ENCODE results near the gene ADA.

ADA gene

GRCh38 chr20:44573501-44573869, 78.0 kb downstream of the ADA start:
- no peak for DNase-seq

GRCh38 chr20:44572551-44573500, 78.7 kb downstream of the ADA start:
- DNase-seq: no peak

- no peak for DNase-seq
Measured at GRCh38 chr20:44571362-44571988, 80.0 kb downstream of the ADA start.

- DNase-seq: no peak
Measured at GRCh38 chr20:44570367-44570766, 81.1 kb downstream of the ADA start.

Measured in CD4-positive, alpha-beta T cell treated with Interferon alpha-2 for 1 hour (primary cell).